GM06990 (cell line): Measurements from ENCODE around the gene TARS2.

Source experiments
- DNase-seq: peaks from one replicate; pipeline ENCODE4 v3.0.0-alpha.2; 2011; ENCODE audit not compliant: insufficient read length; ENCODE audit errors: extremely low read depth
- H3K27me3 ChIP-seq: replicated peaks from 2 replicates; pipeline ENCODE4 v1.6.0; 2011; ENCODE audit warnings: low read length; ENCODE audit not compliant: control insufficient read depth, insufficient read depth
- H3K36me3 ChIP-seq: 2 replicates; pipeline ENCODE4 v1.5.1; 2011; ENCODE audit warnings: low read length; ENCODE audit not compliant: control insufficient read depth, insufficient read depth
- H3K4me3 ChIP-seq: replicated peaks from 2 replicates; pipeline ENCODE4 v1.5.1; 2011; ENCODE audit warnings: low read depth, mild to moderate bottlenecking, control low read depth, low read length
- TF ChIP-seq, protein P1 (sequence below): IDR thresholded peaks from 2 replicates; pipeline ENCODE4 v1.5.1; 2011; ENCODE audit warnings: low read length, control low read depth, mild to moderate bottlenecking, inconsistent platforms; ENCODE audit not compliant: insufficient read depth, poor library complexity, severe bottlenecking

Gene TARS2

DNA sequence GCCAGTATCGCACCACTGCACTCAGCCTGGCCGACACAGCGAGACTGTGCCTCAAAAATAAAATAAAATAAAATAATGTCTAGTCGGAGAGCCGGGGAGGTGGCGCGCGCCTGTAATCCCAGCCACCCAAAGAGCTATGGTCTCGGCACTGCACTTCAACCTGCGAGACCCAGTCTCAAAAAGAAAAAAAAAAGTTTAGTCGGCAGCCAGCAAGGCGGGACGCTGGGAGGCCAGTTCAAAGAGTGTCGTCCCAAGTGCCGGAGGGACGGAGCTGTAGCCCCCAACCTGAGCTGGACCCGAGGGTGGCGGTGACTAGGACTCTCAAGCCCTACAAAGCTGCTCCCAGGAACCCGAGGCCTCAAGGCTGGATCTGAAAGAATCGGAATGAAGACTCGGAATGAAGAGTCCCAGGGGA, 27.7 kb downstream of the TARS2 start:
- no peaks in the 10 kb centered on the region; the same call in none of the 2 replicates for H3K36me3 ChIP-seq
- no peaks in the 10 kb centered on the region for H3K27me3 ChIP-seq
- peak overlapping the region; percentile 68 for H3K4me3 ChIP-seq
- TF ChIP-seq, protein P1, sequence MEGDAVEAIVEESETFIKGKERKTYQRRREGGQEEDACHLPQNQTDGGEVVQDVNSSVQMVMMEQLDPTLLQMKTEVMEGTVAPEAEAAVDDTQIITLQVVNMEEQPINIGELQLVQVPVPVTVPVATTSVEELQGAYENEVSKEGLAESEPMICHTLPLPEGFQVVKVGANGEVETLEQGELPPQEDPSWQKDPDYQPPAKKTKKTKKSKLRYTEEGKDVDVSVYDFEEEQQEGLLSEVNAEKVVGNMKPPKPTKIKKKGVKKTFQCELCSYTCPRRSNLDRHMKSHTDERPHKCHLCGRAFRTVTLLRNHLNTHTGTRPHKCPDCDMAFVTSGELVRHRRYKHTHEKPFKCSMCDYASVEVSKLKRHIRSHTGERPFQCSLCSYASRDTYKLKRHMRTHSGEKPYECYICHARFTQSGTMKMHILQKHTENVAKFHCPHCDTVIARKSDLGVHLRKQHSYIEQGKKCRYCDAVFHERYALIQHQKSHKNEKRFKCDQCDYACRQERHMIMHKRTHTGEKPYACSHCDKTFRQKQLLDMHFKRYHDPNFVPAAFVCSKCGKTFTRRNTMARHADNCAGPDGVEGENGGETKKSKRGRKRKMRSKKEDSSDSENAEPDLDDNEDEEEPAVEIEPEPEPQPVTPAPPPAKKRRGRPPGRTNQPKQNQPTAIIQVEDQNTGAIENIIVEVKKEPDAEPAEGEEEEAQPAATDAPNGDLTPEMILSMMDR: no peak
- DNase-seq: no peak

DNA sequence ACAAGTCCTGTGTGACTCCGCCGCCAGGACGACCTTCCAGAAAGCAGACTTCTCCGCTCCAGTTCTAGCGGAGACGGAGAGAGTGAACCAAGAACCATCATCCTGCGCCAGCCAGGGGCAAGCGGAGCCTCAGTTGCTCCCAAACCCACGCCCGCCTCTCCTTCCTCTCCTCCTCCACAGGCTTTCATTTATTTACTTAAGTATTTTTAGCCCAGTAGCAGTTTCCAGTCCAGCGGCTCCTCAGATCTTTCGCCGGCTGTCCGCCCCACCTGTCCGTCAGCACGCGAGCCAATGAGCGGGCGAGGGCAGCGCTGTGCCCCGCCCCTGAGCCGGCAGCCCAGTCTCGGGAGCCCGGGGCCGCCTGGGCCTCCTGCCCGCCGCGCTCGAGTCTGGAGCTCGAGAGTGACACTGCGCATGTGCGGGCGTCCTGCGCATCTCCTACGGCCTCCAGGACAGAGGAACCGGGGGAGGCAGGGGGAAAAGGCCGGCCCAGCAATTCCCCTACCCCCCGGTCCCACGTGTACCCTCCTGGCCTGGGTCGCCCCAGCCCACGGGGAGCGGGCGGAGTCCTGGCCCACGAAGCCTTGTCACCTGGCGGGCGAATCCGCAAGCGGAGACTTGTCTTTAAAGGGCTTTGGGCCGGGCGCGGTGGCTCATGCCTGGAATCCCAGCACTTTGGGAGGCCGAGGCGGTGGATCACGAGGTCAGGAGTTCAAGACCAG, 28.3 kb downstream of the TARS2 start, which contains the start of gene FALEC:
Gene FALEC, plus strand, starts transcription at position 425 of the 722 bp plus-strand sequence.
- TF ChIP-seq, protein P1: no peak
- Histone ChIP-seq H3K36me3 (no peaks in the 10 kb centered on the region; the same call in none of the 2 replicates), H3K27me3 (no peaks in the 10 kb centered on the region), H3K4me3 (peak within 1 kb of the TSS; percentile 68)
- DNase-seq: peak; percentile 95

DNA sequence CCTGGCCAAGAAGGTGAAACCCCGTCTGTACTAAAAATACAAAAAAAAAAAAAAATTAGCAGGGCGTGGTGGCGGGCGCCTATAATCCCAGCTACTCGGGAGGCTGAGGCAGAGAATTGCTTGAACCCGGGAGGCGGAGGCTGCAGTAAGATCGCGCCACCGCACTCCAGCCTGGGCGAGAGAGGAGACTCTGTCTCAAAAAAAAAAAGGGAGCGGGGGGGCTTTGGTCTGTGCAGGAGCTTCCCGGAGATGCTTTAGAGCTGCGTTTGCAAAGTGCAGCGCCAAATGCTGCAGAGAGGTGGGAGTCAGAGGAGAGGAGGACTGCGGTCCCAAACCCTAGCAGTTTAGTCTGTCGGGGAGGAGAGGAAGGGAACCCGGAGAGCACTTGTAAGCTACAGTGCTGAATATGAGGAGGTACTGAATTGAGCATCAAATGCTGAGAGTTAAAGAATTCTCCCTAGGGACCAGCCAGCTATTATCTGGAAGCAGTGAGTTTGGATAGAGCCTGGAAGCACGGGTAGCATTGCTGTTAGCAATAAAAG, 28.9 kb downstream of the TARS2 start:
- TF ChIP-seq, protein P1: no peak
- H3K4me3 ChIP-seq: peak overlapping the region; percentile 68
- no peaks in the 10 kb centered on the region for H3K27me3 ChIP-seq
- no peak for DNase-seq
- H3K36me3 ChIP-seq: no peaks in the 10 kb centered on the region; the same call in none of the 2 replicates

DNA sequence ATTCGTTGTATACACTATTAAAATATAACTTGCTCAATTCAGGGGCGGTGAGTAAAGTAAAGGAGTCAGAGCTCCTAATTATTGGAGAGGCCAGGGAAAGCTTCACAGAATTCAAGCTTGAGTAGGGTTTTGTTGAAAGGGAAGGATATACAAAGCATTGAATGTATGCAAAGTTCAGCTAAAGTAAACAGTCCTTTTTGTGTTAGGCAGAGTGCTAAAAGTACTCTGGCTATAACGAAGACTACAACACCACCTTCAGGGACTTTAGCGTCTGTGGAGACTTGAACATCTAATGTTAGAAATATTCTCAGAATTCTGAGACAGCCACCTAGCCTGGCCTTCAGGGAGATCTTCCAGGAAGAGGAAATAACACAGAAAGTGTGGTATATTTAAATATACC, 29.4 kb downstream of the TARS2 start:
- Histone ChIP-seq H3K4me3 (peak overlapping the region; percentile 68), H3K36me3 (no peaks in the 10 kb centered on the region; the same call in none of the 2 replicates), H3K27me3 (no peaks in the 10 kb centered on the region)
- TF ChIP-seq, protein P1: no peak
- no peak for DNase-seq

DNA sequence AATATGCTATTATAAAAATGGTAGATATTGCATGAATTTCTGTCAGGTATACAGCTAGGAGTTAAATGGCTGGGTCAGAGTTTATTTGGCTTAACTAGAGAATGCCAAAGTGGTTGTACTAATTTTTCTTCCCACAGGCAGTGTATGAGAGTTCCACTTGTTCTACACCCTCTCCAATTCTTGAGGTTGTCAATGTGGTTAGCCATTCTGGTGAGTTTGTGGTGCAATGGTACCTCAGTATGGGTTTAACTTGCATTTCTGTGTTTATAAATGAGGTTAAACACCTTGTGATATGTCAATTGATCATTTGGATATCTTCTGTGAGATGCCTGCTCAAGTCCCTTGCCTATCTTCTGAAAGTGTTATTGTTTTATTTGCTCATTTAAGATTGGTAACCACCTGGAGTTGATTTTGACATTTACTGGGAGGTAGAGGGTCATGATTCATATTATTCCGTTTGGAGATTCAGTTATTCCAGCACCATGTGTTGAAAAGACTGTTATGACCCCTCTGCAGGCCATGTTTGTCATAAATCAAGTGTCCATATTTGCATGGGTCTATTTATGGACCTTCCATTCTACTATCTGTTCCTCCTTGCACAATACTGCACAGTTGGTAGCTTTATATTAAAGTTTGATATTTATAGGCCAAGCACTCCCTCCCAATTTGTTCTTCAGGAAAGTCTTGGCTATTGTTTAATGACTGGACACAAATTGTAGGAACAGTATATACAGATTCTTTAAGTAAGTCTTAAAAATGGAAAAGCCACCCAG, 34.2 kb downstream of the TARS2 start:
- Histone ChIP-seq H3K4me3 (no peak overlapping the region), H3K36me3 (no peaks in the 10 kb centered on the region), H3K27me3 (no peaks in the 10 kb centered on the region)
- TF ChIP-seq, protein P1: no peak
- no peak for DNase-seq
